Vagina (tissue), 2 donors: ENCODE measurements around the gene PACS1.

Experiments used
- CTCF ChIP-seq, 3 experiments: fragments of 450-650 bp in 2 of 3; fragments of 200-600 bp in 1 of 3; sonication (generic) in 1 of 3; IDR thresholded peaks; one replicate each; pipeline ENCODE4 v1.5.1; 2017 to 2019; ENCODE audit warnings: antibody characterized with exemption in 3 of 3, mild to moderate bottlenecking in 2 of 3, moderate library complexity in 2 of 3
- POLR2A ChIP-seq, 2 donors: fragments of 450-650 bp; IDR thresholded peaks; one replicate each; pipeline ENCODE4 v1.6.1; 2017; ENCODE audit warnings: antibody characterized with exemption in 2 of 2, mild to moderate bottlenecking in 2 of 2, moderate library complexity in 2 of 2

- TF ChIP-seq CTCF (IDR thresholded peaks at IDR 0.05), result no peak
- no peak for TF ChIP-seq POLR2A (IDR thresholded peaks at IDR 0.05)
These were observed 196.4 kb downstream of the PACS1 start for GRCh38 chr11:66266378-66267038.
